Stimulated activated naive CD8-positive, alpha-beta T cell treated with anti-CD3 and anti-CD28 coated beads, Interleukin-15, Interleukin-2, amounts not matched to agents 100 ng/mL and 50 ng/mL, for 24 hours (primary cell): Measurements from ENCODE around the gene CFAP20.
"Not testable (repeated sequence)": the region's sequence is repeated elsewhere in the genome, so short reads cannot be mapped to it uniquely, and the experiment has no call there.

Experiments used
- H3K27ac Mint-ChIP-seq: one replicate; pipeline ENCODE4 v1.8.0; 2021; ENCODE audit warnings: mild to moderate bottlenecking, mixed read lengths
- H3K27me3 Mint-ChIP-seq: one replicate; pipeline ENCODE4 v1.8.0; 2021; ENCODE audit warnings: mixed read lengths
- H3K36me3 Mint-ChIP-seq: one replicate; pipeline ENCODE4 v1.8.0; 2021; ENCODE audit warnings: low read depth, mixed read lengths
- H3K4me1 Mint-ChIP-seq: one replicate; pipeline ENCODE4 v1.8.0; 2021; ENCODE audit warnings: low read depth, mixed read lengths
- H3K4me3 Mint-ChIP-seq: one replicate; pipeline ENCODE4 v1.8.0; 2021; ENCODE audit warnings: mild to moderate bottlenecking, mixed read lengths
- H3K9me3 Mint-ChIP-seq: one replicate; pipeline ENCODE4 v1.8.0; 2021; ENCODE audit warnings: mixed read lengths

Gene CFAP20

GRCh38 chr16:58072134-58072533, 57.0 kb downstream of the CFAP20 start:
- not testable (repeated sequence) for H3K4me1 Mint-ChIP-seq, H3K4me3 Mint-ChIP-seq, H3K27me3 Mint-ChIP-seq, H3K9me3 Mint-ChIP-seq, H3K36me3 Mint-ChIP-seq, H3K27ac Mint-ChIP-seq

GRCh38 chr16:58070585-58070984, 58.6 kb downstream of the CFAP20 start:
- no peaks in the 10 kb centered on the region for H3K9me3 Mint-ChIP-seq
- no peaks in the 10 kb centered on the region for H3K36me3 Mint-ChIP-seq
- no peak overlapping the region for H3K4me3 Mint-ChIP-seq
- no peak overlapping the region for H3K27ac Mint-ChIP-seq
- no peaks in the 10 kb centered on the region for H3K4me1 Mint-ChIP-seq
- H3K27me3 Mint-ChIP-seq: no peaks in the 10 kb centered on the region
